ENCODE data around the gene COX5B.
A peak's percentile ranks its signal among the peaks of the same experiment; 100 is the strongest.
"Not testable (repeated sequence)": the region's sequence is repeated elsewhere in the genome, so short reads cannot be mapped to it uniquely, and the experiment has no call there.

Gene COX5B

GRCh38 chr2:97645695-97646629 is at the start of gene COX5B:
TSS of gene COX5B (plus strand) at chr2:97646062. CDS start at chr2:97646087, 25 bp downstream.
- peak; percentile 98 to 99 for DNase-seq

- DNase-seq: not testable (repeated sequence)
These were observed 49.7 kb upstream of the COX5B start for GRCh38 chr2:97596180-97596579.

- not testable (repeated sequence) for DNase-seq
These were observed 44.3 kb upstream of the COX5B start for GRCh38 chr2:97601537-97601936.

GRCh38 chr2:97605109-97605508 is 40.8 kb upstream of the COX5B start:
- not testable (repeated sequence) for DNase-seq

- DNase-seq: not testable (repeated sequence)
These were observed 40.1 kb upstream of the COX5B start for GRCh38 chr2:97605524-97606339.

- not testable (repeated sequence) for DNase-seq
These were observed 37.1 kb upstream of the COX5B start for GRCh38 chr2:97608745-97609144.

GRCh38 chr2:97611895-97612294 is 34.0 kb upstream of the COX5B start:
- DNase-seq: not testable (repeated sequence)

- DNase-seq: not testable (repeated sequence)
These were observed 30.1 kb upstream of the COX5B start for GRCh38 chr2:97615746-97616145.

GRCh38 chr2:97617911-97618310 is 28.0 kb upstream of the COX5B start:
- DNase-seq: no peak

GRCh38 chr2:97618939-97619827 is 26.7 kb upstream of the COX5B start:
- not testable (repeated sequence) for DNase-seq

GRCh38 chr2:97620492-97620891 is 25.4 kb upstream of the COX5B start:
- not testable (repeated sequence) for DNase-seq

GRCh38 chr2:97622976-97623375 is 22.9 kb upstream of the COX5B start:
- not testable (repeated sequence) for DNase-seq

GRCh38 chr2:97625354-97626048 is 20.4 kb upstream of the COX5B start:
- not testable (repeated sequence) for DNase-seq

- not testable (repeated sequence) for DNase-seq
These were observed 19.8 kb upstream of the COX5B start for GRCh38 chr2:97626049-97626430.

- DNase-seq: no peak
These were observed 1.7 kb upstream of the COX5B start for GRCh38 chr2:97644023-97644717.

GRCh38 chr2:97645112-97645694 is 659 bp upstream of the COX5B start:
- DNase-seq: no peak

GRCh38 chr2:97646977-97647376 is 1.1 kb downstream of the COX5B start:
- DNase-seq: no peak

GRCh38 chr2:97651114-97651513 is 5.3 kb downstream of the COX5B start:
- no peak for DNase-seq

- no peak for DNase-seq
These were observed 7.6 kb downstream of the COX5B start for GRCh38 chr2:97653473-97653872.

GRCh38 chr2:97653874-97654273 is 8.0 kb downstream of the COX5B start:
- DNase-seq: no peak

- no peak for DNase-seq
These were observed 8.4 kb downstream of the COX5B start for GRCh38 chr2:97654309-97654708.

All from activated CD4-positive, alpha-beta T cell treated with anti-CD3 and anti-CD28 coated beads for 4 hours (primary cell).